NT2/D1 (cell line): ENCODE measurements around the gene DDX11.

Experiments
- SUZ12 ChIP-seq: IDR thresholded peaks from 2 replicates; pipeline ENCODE4 v1.6.1; 2011; ENCODE audit not compliant: insufficient read length, insufficient read depth; ENCODE audit errors: extremely low read depth
- YY1 ChIP-seq: IDR thresholded peaks from 2 replicates; pipeline ENCODE4 v1.6.1; 2011; ENCODE audit not compliant: insufficient read length, insufficient read depth
- ZNF274 ChIP-seq: IDR thresholded peaks from 2 replicates; pipeline ENCODE4 v1.6.1; 2011; ENCODE audit warnings: mild to moderate bottlenecking, low read depth, low read length

DNA sequence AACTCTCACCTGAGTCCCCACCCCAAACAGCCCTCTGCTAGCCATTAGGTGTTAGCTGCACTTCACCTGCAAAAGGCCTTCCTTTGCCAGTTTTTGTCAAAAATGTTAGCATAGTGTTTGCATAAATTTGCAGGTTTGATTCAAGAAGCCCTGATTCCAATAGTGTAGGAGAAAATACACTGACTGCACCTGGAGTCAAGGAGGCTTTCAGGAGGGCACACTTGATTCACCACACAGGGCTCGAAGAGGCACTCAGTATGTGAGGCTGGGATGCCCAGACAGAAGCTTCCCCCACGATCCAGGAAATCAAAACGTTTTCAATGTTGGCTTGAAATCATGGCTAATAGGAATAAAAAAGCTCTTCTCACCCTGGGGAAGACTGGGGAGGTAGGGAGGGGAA, 40.5 kb upstream of the DDX11 start:
- no peak for TF ChIP-seq SUZ12
- TF ChIP-seq ZNF274 = no peak
- TF ChIP-seq YY1 = no peak
